HG03432 (cell line): ENCODE measurements around the gene GPR152.
"Not testable (repeated sequence)": the region's sequence is repeated elsewhere in the genome, so short reads cannot be mapped to it uniquely, and the experiment has no call there.

Experiments
- ATAC-seq: cut with Tn5 transposase; IDR thresholded peaks from one replicate; pipeline ENCODE4 v1.9.1; 2021; ENCODE audit warnings: mild to moderate bottlenecking, moderate library complexity; ENCODE audit not compliant: unreplicated experiment

Gene GPR152

GRCh38 chr11:67428052-67429001 is 24.2 kb downstream of the GPR152 start, which contains the start of gene RPS6KB2:
Gene RPS6KB2, plus strand, starts transcription at chr11:67428494. Its CDS starts 52 bp downstream, at chr11:67428546.
- peak; percentile 81 for ATAC-seq

- not testable (repeated sequence) for ATAC-seq
Measured at GRCh38 chr11:67427364-67427859, 25.1 kb downstream of the GPR152 start.

- ATAC-seq, result no peak
Measured at GRCh38 chr11:67423891-67424613, 28.5 kb downstream of the GPR152 start.

GRCh38 chr11:67423466-67423865 is 29.1 kb downstream of the GPR152 start:
- no peak for ATAC-seq

GRCh38 chr11:67422891-67423290 is 29.6 kb downstream of the GPR152 start:
- ATAC-seq, result no peak

GRCh38 chr11:67421430-67422031 is 31.0 kb downstream of the GPR152 start:
- no peak for ATAC-seq

- ATAC-seq, result peak; percentile 83
Measured at GRCh38 chr11:67420646-67421429, 31.7 kb downstream of the GPR152 start.

- ATAC-seq, result no peak
Measured at GRCh38 chr11:67420147-67420645, 32.3 kb downstream of the GPR152 start.

GRCh38 chr11:67419325-67420049 is 33.0 kb downstream of the GPR152 start:
- no peak for ATAC-seq

GRCh38 chr11:67418476-67419281 is 33.9 kb downstream of the GPR152 start:
- ATAC-seq, result no peak

GRCh38 chr11:67417425-67417824 is 35.1 kb downstream of the GPR152 start:
- no peak for ATAC-seq

GRCh38 chr11:67416416-67417335 is 35.9 kb downstream of the GPR152 start:
- no peak for ATAC-seq

GRCh38 chr11:67415501-67416304 is 36.8 kb downstream of the GPR152 start, which contains the start of gene CARNS1:
Gene CARNS1, plus strand, starts transcription at chr11:67415678. Its CDS starts 522 bp downstream, at chr11:67416200.
- no peak for ATAC-seq

GRCh38 chr11:67413266-67413849 is 39.2 kb downstream of the GPR152 start:
- no peak for ATAC-seq

- ATAC-seq, result no peak
Measured at GRCh38 chr11:67412495-67413179, 39.9 kb downstream of the GPR152 start.

GRCh38 chr11:67411785-67412152 is 40.8 kb downstream of the GPR152 start:
- no peak for ATAC-seq
